ENCODE results near the gene UGT1A8. TPM values are rescaled to one million over a fixed set of nuclear protein-coding genes. Genes with fewer than 3 reads are reported as not detected.

UGT1A8 gene
- total and polyA plus RNA-seq, 2 donors (not counting 3 experiments of a cell fraction or from before 2014, with no cell fraction given), result not detected

GRCh38 chr2:233674314-233674713 lies 56.9 kb downstream of the UGT1A8 start:
- Histone ChIP-seq H3K9ac (replicated peaks; ENCODE audit: extremely low read depth, insufficient read depth, low read length) (no peak overlapping the region), H3K27me3 (ENCODE audit: control insufficient read depth in 2 of 2, insufficient read depth in 2 of 2, low read length in 2 of 2) (no peaks in the 10 kb centered on the region), H3K27ac (ENCODE audit: insufficient read depth, low read depth, low read length) (no peak overlapping the region), H3K4me1 (ENCODE audit: control insufficient read depth, extremely low read depth, insufficient read depth, low read length) (no peaks in the 10 kb centered on the region), H2AFZ (ENCODE audit: low read depth, low read length) (no peak overlapping the region), H3K79me2 (ENCODE audit: control insufficient read depth, insufficient read depth, low read length) (no peaks in the 10 kb centered on the region), H3K4me2 (ENCODE audit: insufficient read depth, low read length) (no peak overlapping the region), H4K20me1 (replicated peaks; ENCODE audit: control insufficient read depth, extremely low read depth, insufficient read depth, low read length) (no peaks in the 10 kb centered on the region), H3K9me1 (replicated peaks; ENCODE audit: control insufficient read depth, extremely low read depth, insufficient read depth, low read length) (no peaks in the 10 kb centered on the region), H3K36me3 (ENCODE audit: control insufficient read depth in 2 of 2, extremely low read depth in 1 of 2, insufficient read depth in 2 of 2, low read length in 2 of 2) (no peaks in the 10 kb centered on the region), H3K4me3 (replicated peaks in 1 of 3; ENCODE audit: insufficient read depth in 1 of 3, low read depth in 1 of 3, low read length in 3 of 3) (no peak overlapping the region), H3K9me3 (replicated peaks; ENCODE audit: control insufficient read depth, insufficient read depth, low read length) (no peaks in the 10 kb centered on the region)
- ChIA-PET POLR2A (no interaction called here), CTCF (no interaction called here)
- intact Hi-C loops (cut with micrococcal nuclease) (no loop called here), dilution Hi-C loops (cut with MboI; ENCODE audit: extremely low pct_ligation_motif_present, low sequenced_read_pairs) (no loop called here)
- no peak for TF ChIP-seq CTCF (IDR thresholded peaks at IDR 0.05; ENCODE audit: extremely low read depth in 1 of 2, insufficient read depth in 1 of 2, low read depth in 1 of 2, low read length in 2 of 2)
- no peak for TF ChIP-seq EZH2 (IDR thresholded peaks at IDR 0.05; ENCODE audit: borderline replicate concordance, low read depth, low read length, severe bottlenecking)
- TF ChIP-seq MYC (IDR thresholded peaks at IDR 0.05; ENCODE audit: low read depth, low read length), result no peak
- TF ChIP-seq POLR2AphosphoS5 (IDR thresholded peaks at IDR 0.05; ENCODE audit: insufficient read depth, low read depth, low read length), result no peak
- TF ChIP-seq FOS (IDR thresholded peaks at IDR 0.05; ENCODE audit: borderline replicate concordance, insufficient read depth, low read length), result no peak
- no peak for TF ChIP-seq MAX (IDR thresholded peaks at IDR 0.05; ENCODE audit: insufficient read depth, insufficient read length)
- TF ChIP-seq POLR2A (IDR thresholded peaks at IDR 0.05; ENCODE audit: low read depth, low read length), result no peak
- TF ChIP-seq GATA2 (IDR thresholded peaks at IDR 0.05; ENCODE audit: insufficient read depth, insufficient read length, low read depth, low read length), result no peak
- TF ChIP-seq JUN (IDR thresholded peaks at IDR 0.05; ENCODE audit: borderline replicate concordance, insufficient read depth, insufficient read length, low read depth), result no peak
- BruUV-seq (replicated peaks), result no TSS peak
- DNase-seq (ENCODE audit: low read depth, low spot score) (no peak), FAIRE-seq (no peak)

All from endothelial cell of umbilical vein (primary cell).